8988T (cell line): ENCODE measurements around the gene ARL2BP.

Experiments
- DNase-seq: peaks from one replicate; pipeline ENCODE4 v3.0.0; 2011

Gene ARL2BP

DNA sequence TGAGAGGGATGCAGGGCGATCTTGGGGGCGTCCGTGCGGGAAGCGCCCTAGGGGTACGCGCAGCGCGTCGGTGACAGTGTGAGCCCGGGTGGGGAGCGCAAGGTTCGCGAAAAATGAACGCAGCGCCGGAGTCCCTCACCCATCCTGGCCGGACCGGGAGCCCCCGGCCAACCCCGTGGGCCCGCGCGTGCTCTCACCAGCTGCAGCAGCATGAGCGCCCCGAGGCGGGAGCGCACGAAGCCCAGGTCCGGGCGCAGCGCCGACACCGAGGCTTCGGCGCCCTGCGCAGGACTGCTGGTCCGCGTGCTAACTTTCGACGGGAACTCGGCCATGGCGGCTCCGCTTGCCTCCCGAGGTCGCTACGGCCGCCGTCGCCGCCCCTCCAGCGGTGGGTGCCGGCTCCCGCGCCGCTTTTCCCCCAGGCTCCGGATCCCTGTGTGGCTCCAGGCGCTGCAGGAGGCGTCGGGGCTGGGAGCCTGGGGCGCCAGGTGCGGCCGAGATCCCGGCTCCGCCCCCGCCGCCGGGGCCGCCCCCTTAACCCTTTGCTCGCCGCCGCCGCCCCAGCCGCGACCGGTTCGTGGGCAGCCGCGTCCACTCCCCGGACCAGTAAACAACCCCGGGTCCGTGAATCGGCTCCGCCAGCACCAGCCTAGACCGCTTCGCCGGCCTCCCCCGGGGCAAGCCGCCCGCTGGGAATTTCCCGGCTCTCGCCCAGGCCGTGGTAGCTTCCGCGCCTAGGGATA lies 39.3 kb downstream of the ARL2BP start, which contains the start of gene PLLP:
PLLP (minus strand) TSS at position 464 of the 743 bp plus-strand sequence; CDS start at position 332, 132 bp downstream.
- peak; percentile 94 for DNase-seq

DNA sequence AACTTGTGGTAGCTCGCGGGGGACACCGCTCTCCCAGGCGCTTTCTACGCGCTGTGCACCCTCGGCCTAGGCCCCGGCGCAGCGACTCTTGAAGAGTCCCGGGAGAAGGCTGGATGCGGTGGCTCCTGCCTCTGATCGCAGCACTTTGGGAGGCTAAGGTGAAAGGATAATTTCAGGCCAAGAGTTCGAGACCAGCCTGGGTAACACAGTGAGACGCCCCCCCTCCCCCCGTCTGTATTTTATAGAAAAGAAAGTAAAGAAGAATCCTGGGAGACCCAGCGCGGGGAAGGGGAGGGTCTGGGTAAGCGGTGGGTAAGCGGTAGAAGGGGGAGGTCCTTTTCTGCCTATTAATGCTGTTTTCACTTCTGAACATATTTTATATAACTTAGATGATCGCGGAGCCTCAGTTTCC lies 39.9 kb downstream of the ARL2BP start:
- DNase-seq: no peak

DNA sequence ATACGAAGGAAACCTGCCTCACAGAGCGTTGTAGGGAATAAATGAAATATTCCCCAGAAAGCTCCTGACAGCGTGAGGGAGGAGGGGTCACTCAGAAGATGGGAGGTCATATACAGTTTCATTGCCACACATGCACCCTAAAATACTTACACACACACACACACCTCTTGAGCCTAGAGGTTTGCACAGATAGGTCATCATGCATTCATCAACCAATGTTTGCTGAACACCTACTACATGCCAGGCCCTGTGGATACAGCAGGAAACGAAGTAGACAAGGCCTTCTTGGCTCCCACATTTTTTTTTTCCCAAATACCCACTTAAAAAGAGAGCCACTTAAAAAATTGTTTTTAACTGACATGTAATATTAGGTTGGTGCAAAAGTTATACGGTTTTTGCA lies 40.3 kb downstream of the ARL2BP start:
- DNase-seq: no peak

DNA sequence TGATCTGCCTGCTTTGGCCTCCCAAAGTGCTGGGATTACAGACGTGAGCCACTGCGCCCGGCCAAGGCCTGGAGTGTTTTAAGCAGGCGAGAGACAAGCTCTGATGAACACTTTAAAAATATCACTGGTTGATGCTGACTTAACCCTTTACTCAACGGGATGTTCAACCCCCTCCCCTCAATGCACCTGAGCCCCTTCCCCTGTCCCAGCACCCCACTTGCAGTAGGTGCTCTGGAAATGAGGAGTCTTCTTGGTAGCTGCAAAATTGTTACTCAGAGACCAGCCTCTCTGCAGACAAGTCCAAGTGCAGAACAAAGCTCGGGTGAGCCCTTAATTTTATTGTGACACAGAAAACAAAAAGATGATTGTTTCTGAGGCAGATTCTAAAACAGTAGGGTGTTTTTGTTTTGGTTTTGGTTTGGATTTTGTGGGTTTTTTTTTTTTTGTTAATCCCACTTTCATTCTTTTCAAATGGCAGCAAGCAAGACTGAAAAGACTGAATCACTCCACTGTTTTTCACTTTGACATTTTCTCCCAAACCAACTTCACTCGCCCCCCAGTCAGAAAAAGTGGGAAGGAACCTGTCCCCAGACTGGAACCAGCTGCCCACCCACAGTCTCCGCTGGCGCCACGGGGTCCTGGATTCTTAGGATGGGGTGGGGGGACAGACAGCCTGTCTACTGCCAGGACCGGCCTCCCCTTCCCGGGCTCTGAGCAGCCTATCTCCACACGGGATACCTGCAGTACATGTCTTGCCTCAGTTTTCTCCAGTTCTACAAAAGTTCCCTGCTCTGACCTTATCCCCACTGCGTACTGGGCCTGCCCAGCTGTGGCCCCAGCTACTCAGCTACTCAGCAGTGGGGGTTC lies 44.6 kb downstream of the ARL2BP start:
- DNase-seq: no peak

DNA sequence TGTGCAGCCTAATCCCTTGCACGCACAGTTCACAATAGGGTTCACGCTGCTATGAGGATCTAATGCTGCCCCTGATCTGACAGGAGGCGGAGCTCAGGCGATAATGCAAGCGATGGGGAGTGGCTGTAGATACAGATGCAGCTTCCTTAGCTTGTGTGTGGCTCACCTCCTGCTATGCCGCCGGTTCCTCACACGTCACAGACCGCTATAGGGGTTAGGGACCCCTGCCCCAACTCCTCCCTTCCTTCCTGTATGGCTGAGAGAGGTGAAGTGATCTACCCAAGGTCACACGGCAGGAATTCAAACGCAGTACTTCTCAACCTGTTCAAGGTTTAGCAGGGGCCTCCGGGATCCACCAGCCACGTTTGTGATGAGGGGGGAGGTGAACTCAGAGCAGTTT lies 52.8 kb downstream of the ARL2BP start:
- DNase-seq: no peak

DNA sequence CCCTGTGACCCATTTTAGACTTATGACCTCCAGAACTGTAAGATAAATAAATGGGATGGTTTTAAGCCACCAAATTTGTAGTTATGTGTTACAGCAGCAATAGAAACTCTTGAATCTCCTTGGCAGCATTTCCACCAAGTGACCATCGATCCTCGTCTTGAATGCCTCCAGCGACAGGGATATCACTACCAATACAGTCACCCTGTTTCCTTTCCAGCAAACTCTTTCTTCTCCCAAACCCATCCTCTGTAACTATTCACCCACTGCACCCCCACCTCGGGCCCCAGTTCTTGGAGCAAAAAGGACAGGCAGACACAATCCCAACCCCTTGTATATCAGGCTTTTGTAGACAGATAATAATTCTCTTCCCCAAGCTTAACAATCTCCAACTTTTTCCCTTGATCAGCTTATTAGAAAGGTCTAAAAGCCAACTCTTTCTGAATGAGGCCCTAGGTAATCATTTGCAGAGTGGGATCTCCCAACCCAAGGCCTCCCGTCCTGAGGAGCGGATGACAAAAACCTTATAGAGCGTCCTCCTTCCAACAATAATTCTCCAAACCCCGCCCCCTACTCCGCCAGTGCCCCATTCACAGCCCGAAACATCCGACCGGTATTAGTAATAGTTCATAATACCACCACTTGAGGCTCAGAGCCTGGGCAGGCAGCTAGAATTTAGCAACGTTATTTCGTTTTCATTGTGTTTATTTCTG lies 54.1 kb downstream of the ARL2BP start:
- peak; percentile 60 for DNase-seq

DNA sequence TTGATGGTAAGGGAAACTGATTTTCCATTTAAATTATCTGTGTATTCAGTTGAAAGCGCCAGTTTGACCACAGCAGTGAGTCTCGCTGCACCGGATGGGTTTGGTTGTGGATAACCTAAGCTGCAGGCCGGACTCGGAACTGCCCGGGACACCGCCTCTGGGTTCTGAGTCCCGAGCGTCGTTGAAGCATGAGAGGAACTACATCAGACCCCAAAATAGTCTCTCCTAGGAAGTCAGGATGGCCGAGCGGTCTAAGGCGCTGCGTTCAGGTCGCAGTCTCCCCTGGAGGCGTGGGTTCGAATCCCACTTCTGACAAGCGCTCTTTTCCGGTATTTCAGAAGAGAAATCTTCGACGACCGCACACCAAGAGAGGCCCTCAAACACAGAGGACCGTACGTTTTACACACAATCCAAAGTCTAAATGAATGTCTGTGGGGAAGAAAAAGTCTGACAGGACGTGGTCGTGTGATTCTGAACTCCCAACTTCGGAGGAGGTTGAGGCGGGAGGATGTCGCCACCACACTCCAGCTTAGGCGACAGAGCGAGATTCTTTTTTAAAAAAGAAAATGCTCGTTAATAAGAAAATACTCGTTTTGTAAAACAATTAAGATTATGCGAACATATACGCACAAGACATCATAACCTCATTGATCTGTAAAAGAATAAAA lies 54.8 kb downstream of the ARL2BP start:
- peak; percentile 71 for DNase-seq

DNA sequence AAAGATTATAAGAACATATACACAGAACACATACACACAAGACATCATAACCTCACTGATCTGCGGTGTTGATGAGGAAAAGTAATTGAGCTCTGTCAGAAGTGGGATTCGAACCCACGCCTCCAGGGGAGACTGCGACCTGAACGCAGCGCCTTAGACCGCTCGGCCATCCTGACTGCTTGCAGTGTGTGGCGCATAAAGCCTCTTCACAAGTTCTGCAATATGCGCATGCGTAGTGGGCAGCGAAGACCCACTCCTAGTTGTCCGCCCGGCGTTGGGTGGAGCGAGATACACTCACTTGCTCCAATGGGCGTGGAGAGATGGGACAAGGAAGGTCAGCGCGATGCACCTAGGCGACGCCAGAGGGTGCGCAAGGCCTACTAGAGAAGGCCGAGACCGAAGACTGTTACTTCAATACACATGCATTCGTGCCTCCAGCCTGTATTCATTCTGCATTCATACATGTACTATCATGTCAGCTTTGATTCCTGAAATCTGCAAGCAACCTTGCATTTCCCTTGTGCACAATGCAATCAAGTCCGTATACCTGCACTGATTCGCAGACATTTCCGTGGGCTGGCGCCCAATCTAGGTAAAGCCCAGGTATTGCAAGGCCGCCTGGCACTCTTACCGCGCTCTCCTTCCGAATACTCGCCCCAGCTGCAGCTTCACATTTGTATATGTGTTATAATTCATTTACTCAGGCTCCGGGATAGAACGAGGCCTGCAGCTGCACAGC lies 55.5 kb downstream of the ARL2BP start:
- DNase-seq: peak; percentile 81

DNA sequence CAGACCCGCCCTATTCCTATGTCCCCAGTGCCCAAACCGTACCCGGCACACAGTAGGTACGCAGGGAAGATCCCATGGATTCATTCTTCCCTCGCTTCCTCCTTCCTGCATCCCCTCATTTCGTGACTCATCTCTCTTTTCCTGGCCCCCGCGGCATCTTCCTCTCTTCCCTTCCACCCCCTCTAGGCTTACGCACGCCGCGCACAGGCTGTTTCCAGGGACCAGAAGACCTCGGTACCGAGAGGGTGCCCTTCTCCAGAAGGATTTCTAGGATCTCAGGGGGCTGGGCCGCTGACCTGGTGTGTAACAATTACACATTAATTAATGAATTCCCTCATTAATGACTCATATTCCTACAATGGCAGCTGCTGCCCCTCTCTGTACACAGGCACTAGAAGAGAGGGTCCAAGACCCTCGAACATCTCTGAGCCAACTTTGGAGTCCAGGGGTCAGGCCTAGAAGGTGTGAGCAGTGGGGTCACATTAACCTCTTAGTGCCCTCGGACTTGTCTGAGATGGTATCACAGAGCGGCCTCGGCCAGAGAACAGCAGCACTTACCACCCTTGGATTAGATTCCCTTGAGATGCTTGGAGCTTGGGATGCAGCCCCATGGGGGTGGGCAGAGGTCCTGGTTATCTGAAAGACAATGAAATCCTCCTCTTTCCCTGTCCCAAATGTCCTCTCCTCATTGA lies 56.2 kb downstream of the ARL2BP start:
- DNase-seq: no peak
